ENCODE data around the gene SYK.
"Not testable (repeated sequence)": the region's sequence is repeated elsewhere in the genome, so short reads cannot be mapped to it uniquely, and the experiment has no call there.

Gene SYK

GRCh38 chr9:90799271-90799852, 2.3 kb upstream of the SYK start:
- DNase-seq: peak; percentile 92

DNA sequence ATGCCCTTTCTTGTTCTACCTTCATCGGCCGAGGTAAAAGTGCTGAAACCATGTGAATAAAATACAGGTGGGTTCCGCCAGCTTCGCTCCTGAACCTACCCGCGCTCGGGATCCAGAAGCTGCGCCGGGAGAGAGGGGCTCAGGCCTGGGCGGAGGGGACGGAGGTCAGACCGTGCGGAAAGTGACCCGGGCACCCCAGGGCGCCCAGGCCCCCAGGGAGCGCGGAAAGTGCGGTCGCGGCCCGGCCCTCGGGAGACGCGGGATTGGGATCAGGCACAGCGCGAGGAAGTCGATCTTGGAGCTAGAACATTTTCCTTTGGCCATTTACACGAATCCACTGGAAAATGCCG, 329 bp downstream of the SYK start:
- DNase-seq: no peak

- DNase-seq: no peak
Measured at GRCh38 chr9:90802386-90802985, 867 bp downstream of the SYK start.

DNA sequence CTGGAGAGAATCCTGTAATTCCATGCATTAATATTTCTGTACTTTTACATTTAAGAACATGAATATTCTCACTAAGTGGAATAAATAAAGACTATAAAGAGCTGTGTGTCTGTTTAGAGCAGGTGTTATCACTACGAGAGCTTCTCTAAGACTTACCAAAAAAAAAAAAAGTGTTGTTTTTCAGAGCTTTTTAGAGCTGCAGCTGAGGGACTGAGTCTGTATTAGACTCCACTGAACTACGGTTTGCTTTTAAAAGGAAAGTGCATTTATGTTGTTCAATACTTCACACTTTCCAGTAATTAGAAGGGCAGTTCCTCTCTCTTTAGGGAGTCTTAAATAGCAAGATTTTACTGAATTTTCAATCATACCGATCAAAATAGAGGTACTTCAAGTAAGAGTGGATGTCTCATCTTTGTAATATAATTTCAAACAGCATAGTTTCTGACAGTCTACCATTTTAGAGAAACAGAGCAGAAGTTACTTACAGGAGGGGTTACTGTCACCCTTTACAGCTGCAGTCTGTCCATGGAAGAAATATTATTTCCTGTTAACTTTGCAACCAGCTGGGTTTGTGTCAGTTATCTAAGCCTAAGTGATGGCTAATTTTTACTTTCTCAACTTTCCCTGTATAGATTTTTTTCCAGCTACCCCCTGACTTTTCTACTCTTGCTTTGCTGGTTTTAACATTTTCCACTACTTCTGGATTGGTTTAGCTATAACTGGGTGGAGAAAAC, 2.4 kb downstream of the SYK start:
- peak; percentile 51 for DNase-seq

DNA sequence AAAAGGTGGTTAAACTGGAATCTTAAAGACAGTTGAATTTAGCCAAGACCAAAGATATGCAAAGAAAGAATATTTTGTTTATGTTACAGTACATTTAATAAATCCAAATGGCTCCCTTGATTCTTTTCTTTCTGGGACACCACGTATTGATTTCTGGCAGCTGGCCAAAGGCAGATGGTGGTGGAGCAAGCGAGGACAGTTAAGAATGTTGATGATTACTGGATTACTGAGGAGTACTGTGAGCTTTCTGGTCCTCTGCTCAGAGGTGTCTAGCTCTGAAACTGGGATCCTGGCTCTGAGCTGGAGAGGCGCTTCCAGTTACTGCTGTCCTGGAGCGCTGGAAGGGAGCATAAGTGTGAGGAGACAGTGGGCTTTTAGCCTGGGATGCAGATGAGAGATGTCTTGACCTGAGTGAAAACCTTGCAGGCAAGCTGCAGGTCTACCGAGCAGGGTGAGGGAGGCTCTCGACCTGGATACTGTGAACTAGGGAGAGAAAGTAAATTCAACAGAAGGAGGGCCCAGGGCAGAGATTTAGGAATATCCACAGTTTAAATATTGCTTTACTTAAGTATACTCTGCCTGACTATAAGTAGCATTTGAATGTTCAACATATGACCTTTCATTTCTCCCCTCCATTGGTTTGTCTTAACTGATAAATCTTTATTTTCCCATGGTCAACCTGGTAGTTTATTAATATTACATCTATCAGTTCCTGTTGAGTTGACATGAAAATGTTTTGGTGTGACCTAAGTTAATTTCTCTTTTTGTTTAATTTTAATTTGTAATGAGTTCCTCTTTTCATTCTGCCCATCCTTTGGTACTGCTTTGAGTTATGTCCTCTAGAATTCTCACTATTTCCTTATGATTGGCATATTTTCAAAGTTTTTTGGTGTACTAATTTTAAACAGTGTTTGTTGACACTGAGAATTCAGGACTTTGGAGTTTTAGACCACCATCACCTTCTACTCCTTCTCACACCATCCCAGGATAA, 3.7 kb downstream of the SYK start:
- DNase-seq: no peak

- DNase-seq: no peak
Measured at GRCh38 chr9:90807006-90807405, 5.4 kb downstream of the SYK start.

- no peak for DNase-seq
Measured at GRCh38 chr9:90808398-90808797, 6.8 kb downstream of the SYK start.

DNA sequence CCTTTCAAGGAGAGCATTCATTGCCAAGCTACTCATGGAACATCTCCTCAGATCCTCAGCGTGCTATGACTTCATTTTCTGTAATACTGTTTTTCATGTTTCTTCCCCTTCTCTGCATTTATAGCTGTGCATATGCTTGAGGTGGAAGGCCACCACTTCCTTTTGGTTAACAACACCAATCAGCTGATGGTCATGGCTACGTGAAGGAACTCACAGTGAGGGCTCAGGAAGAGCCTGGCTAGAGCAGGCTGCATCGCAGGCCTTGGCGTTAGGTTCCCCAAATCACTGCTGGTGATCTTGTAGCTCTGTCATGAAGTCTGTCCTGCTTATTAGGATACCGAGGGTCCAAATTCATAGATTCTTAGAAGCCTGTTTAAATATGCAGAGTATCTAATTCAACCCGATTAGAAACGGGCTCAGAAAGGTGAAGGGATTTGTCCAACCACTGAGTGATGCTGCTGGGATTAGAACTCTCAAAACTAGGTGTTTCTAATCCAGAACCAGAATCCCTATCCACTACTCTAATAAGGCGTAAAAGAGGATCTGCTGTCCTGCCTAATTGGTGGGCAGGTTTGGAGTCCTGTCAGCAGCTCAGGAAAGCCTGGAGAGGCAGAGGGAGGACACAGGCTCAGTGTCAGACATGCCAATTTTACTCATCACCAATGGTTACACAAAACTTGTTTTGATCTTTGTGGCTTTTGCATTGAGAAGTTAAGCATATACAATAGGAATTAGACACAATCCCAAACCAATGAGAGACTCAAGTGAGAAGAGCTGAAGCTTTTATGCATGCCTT, 7.5 kb downstream of the SYK start:
- peak; percentile 31 for DNase-seq

GRCh38 chr9:90810691-90811090, 9.1 kb downstream of the SYK start:
- DNase-seq: no peak

DNA sequence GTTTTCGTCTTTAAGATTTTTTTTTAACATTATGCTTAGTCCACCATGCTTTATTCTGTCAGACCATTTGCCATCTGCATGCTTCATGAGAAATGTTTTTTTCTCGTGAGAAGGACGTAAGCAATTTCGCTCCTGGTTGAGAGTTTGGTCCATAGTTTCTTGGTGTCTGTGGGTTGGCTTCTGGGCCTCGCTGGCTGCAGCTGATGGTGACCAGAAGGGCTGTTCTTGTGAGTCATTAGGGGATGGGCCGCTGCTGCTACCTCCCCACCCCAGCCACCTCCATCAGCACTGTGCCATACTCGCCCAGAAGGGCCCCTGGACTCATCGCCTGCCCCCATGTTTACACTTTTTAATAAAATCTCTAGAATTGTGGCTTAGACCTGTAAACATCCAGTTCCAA, 11.4 kb downstream of the SYK start:
- no peak for DNase-seq

GRCh38 chr9:90813523-90813922, 11.9 kb downstream of the SYK start:
- no peak for DNase-seq

DNA sequence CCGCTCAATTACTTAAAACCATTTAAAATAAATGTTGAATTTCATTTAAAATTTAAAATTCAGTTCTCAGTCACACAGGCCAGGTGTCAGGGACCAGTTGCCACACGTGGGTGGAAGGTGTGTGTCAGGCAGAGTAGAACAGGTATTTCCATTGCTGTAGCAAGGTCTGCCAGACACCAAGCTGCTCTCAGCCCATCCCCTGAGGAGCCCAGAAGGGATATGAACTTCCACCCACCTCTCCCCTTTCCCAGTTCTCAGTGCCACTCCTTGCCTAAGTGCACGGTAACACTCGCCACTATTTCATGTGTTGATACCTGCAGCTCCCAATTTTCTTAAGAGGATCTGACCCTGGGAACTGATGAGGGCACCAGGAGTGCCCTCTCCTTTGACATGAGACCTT, 12.7 kb downstream of the SYK start:
- no peak for DNase-seq

- DNase-seq: peak; percentile 80
Measured at GRCh38 chr9:90815183-90815943, 13.7 kb downstream of the SYK start.

DNA sequence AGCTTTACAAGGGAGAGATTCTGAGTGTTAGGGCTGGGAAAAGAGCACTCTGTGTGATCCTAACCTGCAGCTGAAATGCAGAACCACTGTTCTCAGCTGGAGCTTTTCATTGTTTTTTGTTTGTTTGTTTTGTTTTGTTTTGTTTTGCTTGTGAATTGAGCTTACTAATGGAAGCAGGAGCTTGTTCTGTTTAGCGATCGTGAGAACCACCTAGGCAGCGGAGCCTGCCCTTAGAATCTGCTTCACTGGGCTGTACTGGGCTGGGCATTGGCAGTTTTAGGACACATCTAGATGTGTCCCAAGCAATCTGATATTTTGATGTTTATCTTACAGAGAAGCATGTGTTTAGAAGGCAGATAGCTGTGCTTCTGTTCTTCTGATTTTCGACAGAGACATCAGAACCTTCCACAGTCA, 14.3 kb downstream of the SYK start:
- no peak for DNase-seq

GRCh38 chr9:90816690-90817089, 15.1 kb downstream of the SYK start:
- DNase-seq: no peak

GRCh38 chr9:90818279-90818678, 16.7 kb downstream of the SYK start:
- DNase-seq: no peak

- not testable (repeated sequence) for DNase-seq
Measured at GRCh38 chr9:90820406-90820805, 18.8 kb downstream of the SYK start.

- not testable (repeated sequence) for DNase-seq
Measured at GRCh38 chr9:90821236-90821635, 19.6 kb downstream of the SYK start.

- DNase-seq: no peak
Measured at GRCh38 chr9:90821697-90822096, 20.1 kb downstream of the SYK start.

- DNase-seq: no peak
Measured at GRCh38 chr9:90822866-90823265, 21.2 kb downstream of the SYK start.

GRCh38 chr9:90825586-90825985, 24.0 kb downstream of the SYK start:
- DNase-seq: no peak
